PC-3 (cell line): ENCODE measurements around the gene ASB18. TPM values are rescaled to one million over a fixed set of nuclear protein-coding genes. Genes with fewer than 3 reads are reported as not detected.

Source experiments
- ATAC-seq: fragments of 200-7000 bp; cut with Tn5 transposase; 2 replicates; pipeline ENCODE4 v1.9.1; 2020; ENCODE audit warnings: mild to moderate bottlenecking, moderate library complexity
- BruUV-seq: library from RNA; stranded (reverse); fragments of 400-500 nt; replicated peaks from 2 replicates; lab custom pipeline; 2021; lab: Mats Ljungman, UMichigan
- CTCF ChIA-PET: fragments of 300-600 bp; sonication (Branson Sonifier 250); formaldehyde crosslinking; loops from one replicate; lab custom pipeline; 2022; ENCODE audit warnings: antibody characterized with exemption; lab: Charles Lee
- POLR2A ChIA-PET: fragments of 300-600 bp; sonication (Branson Sonifier 250); formaldehyde crosslinking; loops from one replicate; lab custom pipeline; 2022; ENCODE audit warnings: antibody characterized with exemption; ENCODE audit not compliant: unreplicated experiment; lab: Charles Lee
- DNase-seq: peaks from one replicate; pipeline ENCODE4 v3.0.0-alpha.2; 2015
- H2AFZ ChIP-seq: fragments of 300-600 bp; sonication (generic); 2 replicates; pipeline ENCODE4 v1.6.0; 2016; ENCODE audit warnings: antibody characterized with exemption, low read length
- H3F3A ChIP-seq: fragments of 300-600 bp; sonication (generic); one replicate; pipeline ENCODE4 v1.6.0; 2017; ENCODE audit warnings: antibody characterized with exemption, low read length, control low read depth, mild to moderate bottlenecking; ENCODE audit not compliant: unreplicated experiment
- H3K27ac ChIP-seq: fragments of 300-600 bp; sonication (generic); 2 replicates; pipeline ENCODE4 v1.5.1; 2016; ENCODE audit warnings: mild to moderate bottlenecking, low read length
- H3K27me3 ChIP-seq: fragments of 300-600 bp; sonication (generic); 2 replicates; pipeline ENCODE4 v1.6.1; 2016; ENCODE audit warnings: low read length, mixed read lengths
- H3K36me3 ChIP-seq: fragments of 300-600 bp; sonication (generic); 2 replicates; pipeline ENCODE4 v1.6.1; 2016; ENCODE audit warnings: low read depth, mixed run types, low read length, mixed read lengths
- H3K4me1 ChIP-seq: fragments of 300-600 bp; sonication (generic); 2 replicates; pipeline ENCODE4 v1.5.1; 2016; ENCODE audit warnings: low read length; ENCODE audit not compliant: insufficient read depth
- H3K4me2 ChIP-seq: fragments of 300-600 bp; sonication (generic); 2 replicates; pipeline ENCODE4 v1.6.0; 2016; ENCODE audit warnings: low read length
- H3K4me3 ChIP-seq: fragments of 300-600 bp; sonication (generic); 2 replicates; pipeline ENCODE4 v1.5.1; 2016; ENCODE audit warnings: mild to moderate bottlenecking, low read length, mixed read lengths
- H3K79me2 ChIP-seq: fragments of 300-600 bp; sonication (generic); 2 replicates; pipeline ENCODE4 v1.6.1; 2017; ENCODE audit warnings: low read length, mixed read lengths
- H3K9ac ChIP-seq: fragments of 300-600 bp; sonication (generic); 2 replicates; pipeline ENCODE4 v1.6.0; 2016; ENCODE audit warnings: mild to moderate bottlenecking, low read length
- H3K9me2 ChIP-seq: fragments of 300-600 bp; sonication (generic); replicated peaks from 2 replicates; pipeline ENCODE4 v1.6.1; 2016; ENCODE audit warnings: mixed run types, low read length, mixed read lengths
- H3K9me3 ChIP-seq: fragments of 300-600 bp; sonication (generic); 2 replicates; pipeline ENCODE4 v1.6.1; 2016; ENCODE audit warnings: low read length, mixed read lengths
- H4K20me1 ChIP-seq: fragments of 300-600 bp; sonication (generic); 2 replicates; pipeline ENCODE4 v1.6.1; 2016; ENCODE audit warnings: low read length, mixed read lengths
- CTCF ChIP-seq: fragments of 300-600 bp; sonication (generic); conservative IDR thresholded peaks from 2 replicates; pipeline ENCODE4 v1.5.1; 2017; ENCODE audit warnings: antibody characterized with exemption, low read depth, mild to moderate bottlenecking, low read length
- EZH2 ChIP-seq: fragments of 300-600 bp; sonication (generic); IDR thresholded peaks from one replicate; pipeline ENCODE4 v1.6.1; 2017; ENCODE audit warnings: antibody characterized with exemption, mild to moderate bottlenecking, low read length; ENCODE audit not compliant: unreplicated experiment
- EZH2phosphoT487 ChIP-seq: fragments of 300-600 bp; sonication (generic); IDR thresholded peaks from 2 replicates; pipeline ENCODE4 v1.6.1; 2018; ENCODE audit warnings: mild to moderate bottlenecking, antibody characterized with exemption, low read length, borderline replicate concordance
- intact Hi-C: fragments of 100-400 bp; cut with micrococcal nuclease; formaldehyde crosslinking; loops from 2 replicates; pipeline ENCODE4 v1.9.0; 2023
- total RNA-seq: library from RNA; depleted of rRNA; stranded (reverse); fragments of >200 nt; gene quantifications from 2 replicates; pipeline ENCODE4 v1.2.3, GENCODE V29; 2014

The ASB18 gene
- total RNA-seq, 1 experiment from 2014 or later, result 0.15 TPM

DNA sequence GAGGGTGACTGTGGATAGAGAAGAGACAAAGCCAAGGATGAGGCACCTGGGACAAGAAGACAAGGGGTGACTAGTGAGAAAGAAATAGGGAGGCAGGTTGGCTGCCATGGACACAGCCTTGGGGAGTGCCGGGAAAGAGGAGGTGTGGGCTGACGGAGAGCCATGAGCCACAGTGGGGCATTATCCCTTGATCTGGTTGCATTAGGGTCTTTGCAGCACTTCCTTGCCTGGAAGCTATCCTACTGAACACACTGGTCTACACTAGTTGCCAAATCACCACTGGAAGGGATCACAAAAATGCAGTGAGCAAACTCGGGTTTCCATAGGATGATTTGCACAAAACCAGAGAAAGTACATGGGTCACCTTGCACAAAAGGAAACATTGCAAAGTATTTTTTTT, 27.7 kb upstream of the ASB18 start:
- POLR2A ChIA-PET, result no interaction called here
- H3K4me2 ChIP-seq, result no peak overlapping the region
- no peaks in the 10 kb centered on the region for H3F3A ChIP-seq
- no peak overlapping the region for H3K9ac ChIP-seq
- H3K4me3 ChIP-seq, result no peak overlapping the region
- H3K36me3 ChIP-seq, result no peaks in the 10 kb centered on the region
- H4K20me1 ChIP-seq, result no peaks in the 10 kb centered on the region
- H3K9me3 ChIP-seq, result no peaks in the 10 kb centered on the region
- no peaks in the 10 kb centered on the region for H3K27me3 ChIP-seq
- intact Hi-C loops, result no loop called here
- BruUV-seq, result no TSS peak
- H3K79me2 ChIP-seq, result no peaks in the 10 kb centered on the region
- ATAC-seq, result no peak
- no peak for TF ChIP-seq EZH2
- H3K4me1 ChIP-seq, result peaks cover 11% of the 10 kb centered on the region
- no peaks in the 10 kb centered on the region for H3K9me2 ChIP-seq
- CTCF ChIA-PET, result no interaction called here
- DNase-seq, result no peak
- H2AFZ ChIP-seq, result no peak overlapping the region
- no peak overlapping the region for H3K27ac ChIP-seq

- Histone ChIP-seq H3K9ac (no peak overlapping the region), H3K79me2 (no peaks in the 10 kb centered on the region), H3K36me3 (no peaks in the 10 kb centered on the region), H3F3A (no peaks in the 10 kb centered on the region), H3K4me1 (peaks cover 15% of the 10 kb centered on the region), H3K9me3 (no peaks in the 10 kb centered on the region), H3K27me3 (no peaks in the 10 kb centered on the region), H4K20me1 (no peaks in the 10 kb centered on the region), H3K4me3 (no peak overlapping the region), H3K9me2 (no peaks in the 10 kb centered on the region; the same call in 1 of the 2 replicates), H2AFZ (no peak overlapping the region), H3K4me2 (no peak overlapping the region), H3K27ac (no peak overlapping the region)
- no peak for TF ChIP-seq EZH2
- TF ChIP-seq EZH2phosphoT487, result no peak
- TF ChIP-seq CTCF, result no peak
- no peak for DNase-seq
- no TSS peak for BruUV-seq
- no peak for ATAC-seq
- ChIA-PET POLR2A (no interaction called here), CTCF (no interaction called here)
- intact Hi-C loops, result no loop called here
These were observed 27.3 kb upstream of the ASB18 start for GRCh38 chr2:236291476-236291875.

DNA sequence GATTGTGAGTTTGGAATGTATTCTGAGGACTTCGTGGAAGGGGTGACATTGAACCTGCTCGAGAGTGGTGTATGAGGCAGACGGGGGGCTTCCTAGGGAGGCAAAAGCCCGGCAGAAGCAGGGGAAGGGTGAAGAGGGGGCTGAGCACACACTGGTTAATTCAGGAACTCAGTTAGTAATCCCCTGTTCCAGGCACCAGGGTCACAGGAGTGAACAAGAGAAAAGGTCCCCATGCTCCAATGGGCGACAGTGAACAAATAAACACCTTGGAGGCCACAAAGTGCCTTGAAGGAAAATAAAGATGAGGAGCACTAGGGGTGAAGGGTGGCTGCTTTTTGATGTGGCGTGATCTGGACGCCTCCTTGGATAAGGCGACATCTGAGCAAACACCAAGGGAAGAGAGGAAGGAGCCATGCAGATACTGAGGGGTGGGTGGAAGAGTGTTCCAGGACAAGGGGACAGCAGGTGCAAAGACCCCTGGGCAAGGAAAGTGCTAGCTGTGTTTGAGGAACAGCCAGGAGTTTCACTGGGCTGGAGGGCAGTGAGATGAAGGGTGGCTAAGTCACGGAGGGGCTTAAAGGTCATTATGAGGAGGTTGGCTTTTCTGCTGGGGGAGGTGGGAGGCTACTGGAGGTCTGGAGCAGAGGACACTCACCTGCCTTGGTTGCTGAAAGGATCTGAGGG, 26.7 kb upstream of the ASB18 start:
- Histone ChIP-seq H3K9me2 (no peaks in the 10 kb centered on the region; the same call in 1 of the 2 replicates), H3K4me3 (no peak overlapping the region), H3K4me2 (no peak overlapping the region), H3K9me3 (no peaks in the 10 kb centered on the region), H3K27me3 (no peaks in the 10 kb centered on the region), H3K36me3 (no peaks in the 10 kb centered on the region), H2AFZ (no peak overlapping the region), H4K20me1 (no peaks in the 10 kb centered on the region), H3K9ac (no peak overlapping the region), H3K79me2 (no peaks in the 10 kb centered on the region), H3K27ac (no peak overlapping the region), H3K4me1 (peaks cover 21% of the 10 kb centered on the region), H3F3A (no peaks in the 10 kb centered on the region)
- ChIA-PET POLR2A (no interaction called here), CTCF (no interaction called here)
- ATAC-seq (no peak), DNase-seq (no peak)
- BruUV-seq, result no TSS peak
- intact Hi-C loops, result no loop called here
- TF ChIP-seq EZH2, result no peak
- TF ChIP-seq EZH2phosphoT487, result no peak
